ENCODE data around the gene IFRD2.

- TF ChIP-seq, protein P1, sequence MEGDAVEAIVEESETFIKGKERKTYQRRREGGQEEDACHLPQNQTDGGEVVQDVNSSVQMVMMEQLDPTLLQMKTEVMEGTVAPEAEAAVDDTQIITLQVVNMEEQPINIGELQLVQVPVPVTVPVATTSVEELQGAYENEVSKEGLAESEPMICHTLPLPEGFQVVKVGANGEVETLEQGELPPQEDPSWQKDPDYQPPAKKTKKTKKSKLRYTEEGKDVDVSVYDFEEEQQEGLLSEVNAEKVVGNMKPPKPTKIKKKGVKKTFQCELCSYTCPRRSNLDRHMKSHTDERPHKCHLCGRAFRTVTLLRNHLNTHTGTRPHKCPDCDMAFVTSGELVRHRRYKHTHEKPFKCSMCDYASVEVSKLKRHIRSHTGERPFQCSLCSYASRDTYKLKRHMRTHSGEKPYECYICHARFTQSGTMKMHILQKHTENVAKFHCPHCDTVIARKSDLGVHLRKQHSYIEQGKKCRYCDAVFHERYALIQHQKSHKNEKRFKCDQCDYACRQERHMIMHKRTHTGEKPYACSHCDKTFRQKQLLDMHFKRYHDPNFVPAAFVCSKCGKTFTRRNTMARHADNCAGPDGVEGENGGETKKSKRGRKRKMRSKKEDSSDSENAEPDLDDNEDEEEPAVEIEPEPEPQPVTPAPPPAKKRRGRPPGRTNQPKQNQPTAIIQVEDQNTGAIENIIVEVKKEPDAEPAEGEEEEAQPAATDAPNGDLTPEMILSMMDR (IDR thresholded peaks at IDR 0.05) = no peak
- peak in 1 of 2 donors; percentile 70 for TF ChIP-seq EP300 (IDR thresholded peaks at IDR 0.05)
These were observed 48.5 kb upstream of the IFRD2 start, which contains the start of gene RASSF1 for GRCh38 chr3:50340448-50341329.
